Islet precursor cell (in vitro differentiated cells): ENCODE measurements around the gene DUS4L.
"Not testable (repeated sequence)": the region's sequence is repeated elsewhere in the genome, so short reads cannot be mapped to it uniquely, and the experiment has no call there.

Experiments
- DNase-seq: peaks from one replicate; pipeline ENCODE4 v3.0.0-alpha.2; 2018

Gene DUS4L

GRCh38 chr7:107563775-107564552, at the start of gene DUS4L, which contains the start of gene COG5:
Gene DUS4L (plus strand): TSS chr7:107563971. CDS start chr7:107567071, 3,100 bp downstream.
Gene COG5 (minus strand): TSS chr7:107563920. CDS start chr7:107563896, 24 bp downstream.
- peak; percentile 94 for DNase-seq

- DNase-seq, result no peak
Observed at GRCh38 chr7:107526672-107527071, 37.1 kb upstream of the DUS4L start.

GRCh38 chr7:107527196-107527595, 36.6 kb upstream of the DUS4L start:
- no peak for DNase-seq

- DNase-seq, result peak; percentile 69
Observed at GRCh38 chr7:107528461-107528860, 35.3 kb upstream of the DUS4L start.

- no peak for DNase-seq
Observed at GRCh38 chr7:107530751-107531150, 33.0 kb upstream of the DUS4L start.

- no peak for DNase-seq
Observed at GRCh38 chr7:107534139-107534538, 29.6 kb upstream of the DUS4L start.

GRCh38 chr7:107537228-107537627, 26.5 kb upstream of the DUS4L start:
- not testable (repeated sequence) for DNase-seq

- DNase-seq, result no peak
Observed at GRCh38 chr7:107538001-107538400, 25.8 kb upstream of the DUS4L start.

GRCh38 chr7:107543338-107543993, 20.3 kb upstream of the DUS4L start:
- no peak for DNase-seq

GRCh38 chr7:107544848-107545591, 18.8 kb upstream of the DUS4L start:
- no peak for DNase-seq

GRCh38 chr7:107551936-107552335, 11.8 kb upstream of the DUS4L start:
- DNase-seq, result no peak

GRCh38 chr7:107555893-107556292, 7.9 kb upstream of the DUS4L start:
- no peak for DNase-seq

GRCh38 chr7:107559864-107560263, 3.9 kb upstream of the DUS4L start:
- DNase-seq, result no peak

- DNase-seq, result no peak
Observed at GRCh38 chr7:107560898-107561516, 2.8 kb upstream of the DUS4L start.

GRCh38 chr7:107563081-107563774, 543 bp upstream of the DUS4L start:
- DNase-seq, result no peak

- no peak for DNase-seq
Observed at GRCh38 chr7:107564553-107565298, 955 bp downstream of the DUS4L start.

- DNase-seq, result no peak
Observed at GRCh38 chr7:107570298-107570697, 6.5 kb downstream of the DUS4L start.

- no peak for DNase-seq
Observed at GRCh38 chr7:107573537-107573936, 9.8 kb downstream of the DUS4L start.

- no peak for DNase-seq
Observed at GRCh38 chr7:107579554-107579884, 15.7 kb downstream of the DUS4L start.

- peak; percentile 93 for DNase-seq
Observed at GRCh38 chr7:107579885-107580715, 16.3 kb downstream of the DUS4L start, which contains the start of gene BCAP29. Gene BCAP29 (plus strand): TSS chr7:107580246. CDS start chr7:107580773, 527 bp downstream.
